ENCODE results near the gene HDAC2. TPM values are rescaled to one million over a fixed set of nuclear protein-coding genes. Genes with fewer than 3 reads are reported as not detected.

HDAC2 gene
- total RNA-seq, 3 donors from 2014 or later (not counting 1 experiment from before 2014, with no cell fraction given): 55.1 to 74.5 (median 60.8) TPM

Other genes starting within 250 kb of the HDAC2 start
- 1 to 10 TPM; 2.1 to 9.2 (median 8.6) TPM for gene MARCKS, start 113.8 kb downstream of the HDAC2 start, total RNA-seq